ENCODE results near the gene PHACTR3. TPM values are rescaled to one million over a fixed set of nuclear protein-coding genes. Genes with fewer than 3 reads are reported as not detected.

The PHACTR3 gene
- total and polyA plus RNA-seq, 2 of the 8 experiments (the other 6 are each of a cell fraction or from before 2014, with no cell fraction given) = 0.05 to 0.13 TPM

DNA sequence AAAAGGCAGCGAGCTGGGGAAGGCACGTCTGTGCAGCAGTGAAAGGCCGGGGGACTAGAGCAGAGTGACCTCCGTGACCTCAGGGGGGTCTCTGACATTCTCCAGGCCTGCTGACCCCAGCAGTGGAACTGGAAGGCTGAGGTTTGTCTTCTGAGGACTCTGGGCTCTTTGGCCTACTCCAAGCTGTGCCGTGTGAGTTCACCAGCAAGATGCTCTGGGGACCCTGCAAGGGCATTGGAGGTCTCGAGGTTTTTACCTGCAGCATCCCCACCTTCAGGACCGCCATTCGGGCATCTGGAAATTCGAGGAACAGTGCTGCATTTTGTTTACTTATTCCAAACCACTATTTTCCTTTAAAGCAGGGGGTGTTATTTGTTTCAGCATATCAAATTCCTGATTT is 140.9 kb downstream of the PHACTR3 start:
- Histone ChIP-seq H3K9me3 (ENCODE audit: insufficient read depth in 2 of 2, low read depth in 1 of 2, low read length in 1 of 2) (peaks cover 78 to 99% of the 10 kb centered on the region in 2 experiments), H3K27ac (ENCODE audit: low read depth, low read length) (no peak overlapping the region), H3K4me1 (replicated peaks in 1 of 4; ENCODE audit: control insufficient read depth in 3 of 4, insufficient read depth in 4 of 4, low read length in 3 of 4) (no peaks in the 10 kb centered on the region), H4K5ac (ENCODE audit: insufficient read length, low read depth, low read length) (no peak overlapping the region), H2BK15ac (ENCODE audit: low read length) (no peak overlapping the region), H4K91ac (replicated peaks; ENCODE audit: insufficient read length, low read length) (no peak overlapping the region), H2AFZ (ENCODE audit: low read length) (no peak overlapping the region), H3K4me2 (ENCODE audit: insufficient read depth in 1 of 2, low read depth in 2 of 2, low read length in 2 of 2) (no peak overlapping the region), H2BK12ac (ENCODE audit: low read depth, low read length) (no peak overlapping the region), H3K56ac (replicated peaks; ENCODE audit: insufficient read length, low read depth, low read length) (no peak overlapping the region), H3K36me3 (ENCODE audit: control insufficient read depth in 2 of 4, insufficient read depth in 4 of 4, low read length in 3 of 4) (no peaks in the 10 kb centered on the region), H4K8ac (ENCODE audit: extremely low read depth, insufficient read depth, low read length) (no peak overlapping the region), H2AK5ac (ENCODE audit: low read depth, low read length) (no peak overlapping the region), H3K79me1 (ENCODE audit: low read depth, low read length) (no peaks in the 10 kb centered on the region), H2BK20ac (ENCODE audit: low read length) (no peak overlapping the region), H2BK5ac (ENCODE audit: low read depth, low read length) (no peak overlapping the region), H3K23ac (ENCODE audit: insufficient read length) (no peak overlapping the region), H3K27me3 (replicated peaks in 1 of 4; ENCODE audit: control insufficient read depth in 3 of 4, extremely low read depth in 1 of 4, insufficient read depth in 3 of 4, low read length in 3 of 4) (no peaks in the 10 kb centered on the region; a peak in 1 of 7 replicates), H2BK120ac (replicated peaks; ENCODE audit: low read depth, low read length) (no peak overlapping the region), H3K79me2 (ENCODE audit: control insufficient read depth in 1 of 2, insufficient read depth in 2 of 2, low read length in 2 of 2) (no peaks in the 10 kb centered on the region), H3K9ac (replicated peaks in 1 of 4; ENCODE audit: extremely low read depth in 1 of 4, low read depth in 3 of 4, low read length in 3 of 4) (no peak overlapping the region), H3K18ac (ENCODE audit: extremely low read depth, low read length) (no peak overlapping the region), H3K4me3 (ENCODE audit: extremely low read depth in 1 of 4, insufficient read depth in 2 of 4, low read depth in 3 of 4, low read length in 4 of 4) (no peak overlapping the region), H3K4ac (replicated peaks; ENCODE audit: insufficient read length, low read depth, low read length) (no peak overlapping the region), H3K14ac (ENCODE audit: insufficient read length) (no peak overlapping the region), H3K23me2 (ENCODE audit: low read depth, low read length) (no peaks in the 10 kb centered on the region), H4K20me1 (replicated peaks in 1 of 2; ENCODE audit: control insufficient read depth in 1 of 2, insufficient read depth in 2 of 2, low read length in 2 of 2) (no peaks in the 10 kb centered on the region)
- no peak for TF ChIP-seq RNF2 (IDR thresholded peaks at IDR 0.05; ENCODE audit: borderline replicate concordance, low read depth, low read length, missing control alignments, poor library complexity, severe bottlenecking)
- TF ChIP-seq, protein P1, sequence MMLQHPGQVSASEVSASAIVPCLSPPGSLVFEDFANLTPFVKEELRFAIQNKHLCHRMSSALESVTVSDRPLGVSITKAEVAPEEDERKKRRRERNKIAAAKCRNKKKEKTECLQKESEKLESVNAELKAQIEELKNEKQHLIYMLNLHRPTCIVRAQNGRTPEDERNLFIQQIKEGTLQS (IDR thresholded peaks at IDR 0.05; ENCODE audit: insufficient read depth, low read depth, low read length) = no peak
- no peak for TF ChIP-seq POLR2AphosphoS5 (IDR thresholded peaks at IDR 0.05; ENCODE audit: low read depth, low read length)
- TF ChIP-seq EP300 (IDR thresholded peaks at IDR 0.05; ENCODE audit: borderline replicate concordance in 1 of 2, low read depth in 2 of 2, low read length in 2 of 2) = no peak
- no peak for TF ChIP-seq TEAD4 (IDR thresholded peaks at IDR 0.05; ENCODE audit: low read depth, low read length)
- WGBS, 2 experiments (ENCODE audit: extremely low coverage in 1 of 2, insufficient coverage in 1 of 2, insufficient read length in 1 of 2, insufficient replicate concordance in 2 of 2, low coverage in 1 of 2, low lambda C conversion rate in 2 of 2, missing lambda C conversion rate in 1 of 2) = 77% methylated on average over 9 of the region's 9 CpGs; no CpG with 5 or more reads in 1 of the 2 experiments
- ChIA-PET POLR2A (ENCODE audit: partially characterized antibody) (no interaction called here), CTCF (ENCODE audit: partially characterized antibody) (no interaction called here)
- DNase-seq (ENCODE audit: low read depth in 1 of 2, low spot score in 2 of 2) (no peak), FAIRE-seq (no peak)
